SU-DHL-6 (cell line): Measurements from ENCODE around the gene IL36RN.

Source experiments
- EZH2phosphoT487 ChIP-seq: fragments of 200-600 bp; sonication (generic), shearing (Covaris generic); conservative IDR thresholded peaks from 2 replicates; pipeline ENCODE4 v1.6.1; 2018; ENCODE audit warnings: mild to moderate bottlenecking, antibody characterized with exemption, low read length, moderate library complexity, mixed read lengths
- TF ChIP-seq, protein P1 (sequence below): fragments of 200-600 bp; sonication (generic); IDR thresholded peaks from one replicate; pipeline ENCODE4 v1.5.1; 2017; ENCODE audit warnings: antibody characterized with exemption, mild to moderate bottlenecking, low read length, moderate library complexity; ENCODE audit not compliant: insufficient read depth, poor library complexity, severe bottlenecking

DNA sequence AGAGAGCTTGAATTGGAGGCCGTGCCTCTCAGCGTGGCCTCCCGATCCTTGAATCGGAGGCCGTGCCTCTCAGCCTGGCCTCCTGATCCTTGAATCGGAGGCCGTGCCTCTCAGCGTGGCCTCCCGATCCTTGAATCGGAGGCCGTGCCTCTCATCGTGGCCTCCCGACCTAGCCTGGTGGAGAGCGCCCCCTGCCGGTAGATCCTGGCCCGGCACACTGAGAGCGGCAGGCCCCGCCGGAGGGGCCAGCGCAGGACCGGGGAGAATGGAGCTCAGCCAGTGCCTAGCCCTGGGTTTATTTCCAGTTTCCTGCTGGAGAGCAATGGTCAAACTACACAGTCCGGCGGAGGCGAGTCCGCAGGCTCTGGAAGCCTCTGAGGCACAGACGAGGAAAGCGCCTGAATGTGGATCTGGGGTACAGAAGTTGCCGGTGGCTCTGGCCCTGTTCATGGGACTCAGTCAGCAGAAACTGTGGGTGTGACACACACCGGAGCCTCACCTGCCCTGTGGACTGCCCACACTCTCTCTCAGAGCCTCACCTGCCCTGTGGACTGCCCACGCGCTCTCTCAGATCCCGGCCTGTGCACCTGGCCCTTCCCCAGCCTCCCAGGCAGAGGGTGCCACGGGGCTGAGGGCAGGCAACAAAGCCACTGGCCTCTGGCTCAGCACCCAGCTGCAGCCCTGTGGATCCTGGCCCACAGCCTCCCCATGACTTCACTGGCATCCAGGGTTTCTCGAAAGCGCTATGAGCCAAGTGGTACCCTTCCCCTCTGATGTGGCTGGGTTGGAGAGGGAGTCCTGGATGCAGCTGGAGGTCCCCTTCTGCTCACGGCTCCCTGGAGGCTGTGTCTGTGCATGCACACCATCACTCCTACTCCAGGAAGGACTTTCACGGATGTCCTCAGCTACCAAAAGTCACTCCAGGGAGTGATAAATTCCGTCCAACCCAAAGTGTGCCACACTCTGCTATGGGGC lies 7.8 kb upstream of the IL36RN start:
- TF ChIP-seq EZH2phosphoT487: no peak
- TF ChIP-seq, protein P1, sequence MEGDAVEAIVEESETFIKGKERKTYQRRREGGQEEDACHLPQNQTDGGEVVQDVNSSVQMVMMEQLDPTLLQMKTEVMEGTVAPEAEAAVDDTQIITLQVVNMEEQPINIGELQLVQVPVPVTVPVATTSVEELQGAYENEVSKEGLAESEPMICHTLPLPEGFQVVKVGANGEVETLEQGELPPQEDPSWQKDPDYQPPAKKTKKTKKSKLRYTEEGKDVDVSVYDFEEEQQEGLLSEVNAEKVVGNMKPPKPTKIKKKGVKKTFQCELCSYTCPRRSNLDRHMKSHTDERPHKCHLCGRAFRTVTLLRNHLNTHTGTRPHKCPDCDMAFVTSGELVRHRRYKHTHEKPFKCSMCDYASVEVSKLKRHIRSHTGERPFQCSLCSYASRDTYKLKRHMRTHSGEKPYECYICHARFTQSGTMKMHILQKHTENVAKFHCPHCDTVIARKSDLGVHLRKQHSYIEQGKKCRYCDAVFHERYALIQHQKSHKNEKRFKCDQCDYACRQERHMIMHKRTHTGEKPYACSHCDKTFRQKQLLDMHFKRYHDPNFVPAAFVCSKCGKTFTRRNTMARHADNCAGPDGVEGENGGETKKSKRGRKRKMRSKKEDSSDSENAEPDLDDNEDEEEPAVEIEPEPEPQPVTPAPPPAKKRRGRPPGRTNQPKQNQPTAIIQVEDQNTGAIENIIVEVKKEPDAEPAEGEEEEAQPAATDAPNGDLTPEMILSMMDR: no peak
